HG03196 (cell line): Measurements from ENCODE around the gene SHISA6.

Experiments used
- ATAC-seq: cut with Tn5 transposase; IDR thresholded peaks from one replicate; pipeline ENCODE4 v1.9.1; 2021; ENCODE audit not compliant: unreplicated experiment

Gene SHISA6

DNA sequence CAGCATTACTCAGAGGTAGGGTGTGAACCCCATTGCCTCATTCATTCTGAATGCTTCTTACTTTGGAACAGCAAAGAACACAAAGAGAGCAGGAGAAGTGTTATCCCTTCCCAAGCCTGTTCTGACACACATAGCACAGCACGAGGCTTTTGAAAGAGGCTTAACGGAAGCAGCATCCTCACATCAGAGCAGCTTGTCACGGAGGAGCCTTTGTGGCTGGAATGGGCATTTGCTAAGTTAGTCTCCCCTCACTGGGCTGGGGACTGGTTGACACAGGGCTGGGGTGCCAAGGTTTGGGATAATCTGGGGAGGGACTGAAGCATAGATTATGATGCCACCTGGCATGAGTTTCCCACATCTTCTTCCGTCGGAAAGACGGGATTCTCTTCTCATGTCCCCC is 189.7 kb downstream of the SHISA6 start:
- ATAC-seq, result no peak

DNA sequence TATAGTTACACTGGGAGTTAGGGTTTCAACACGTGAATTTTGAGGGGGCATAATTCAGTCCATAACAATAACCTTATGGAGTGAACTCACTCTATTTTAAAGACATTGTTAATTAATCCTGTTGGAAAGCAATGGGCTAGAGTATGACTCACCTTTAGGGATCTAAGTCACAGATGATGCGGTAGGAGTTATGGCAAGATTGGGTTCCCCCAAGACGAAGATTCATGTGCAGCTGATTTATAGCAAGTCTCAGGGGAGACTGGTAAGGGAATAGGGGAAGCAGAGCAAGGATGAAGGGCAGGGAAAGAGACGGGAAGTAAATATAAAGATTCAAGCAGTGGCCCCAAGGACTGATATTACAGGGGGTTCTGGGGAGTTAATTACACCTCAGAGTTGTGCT is 197.7 kb downstream of the SHISA6 start:
- no peak for ATAC-seq

- no peak for ATAC-seq
These were observed 200.0 kb downstream of the SHISA6 start for GRCh38 chr17:11441004-11441403.

DNA sequence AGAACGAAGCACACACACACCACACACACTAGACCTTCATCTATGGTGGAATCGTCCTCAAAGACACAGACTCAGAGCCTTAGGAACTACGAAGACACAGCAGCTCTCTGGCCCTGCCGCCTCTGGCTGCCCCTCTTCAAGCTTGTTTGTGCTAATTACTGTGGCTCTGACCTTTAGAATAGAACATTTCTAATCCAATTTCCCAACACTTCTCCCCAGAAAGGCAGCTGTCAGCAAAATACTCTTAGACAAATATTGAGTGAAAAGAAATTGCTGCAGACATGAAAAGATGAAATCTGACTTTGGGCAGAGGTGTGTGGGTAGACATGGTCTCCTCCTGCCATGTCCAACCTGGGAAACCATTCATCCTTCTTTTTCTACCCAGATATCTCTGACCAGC is 205.3 kb downstream of the SHISA6 start:
- ATAC-seq, result no peak

GRCh38 chr17:11454096-11454495 is 213.1 kb downstream of the SHISA6 start:
- ATAC-seq, result no peak

- no peak for ATAC-seq
These were observed 217.3 kb downstream of the SHISA6 start for GRCh38 chr17:11458279-11458678.

DNA sequence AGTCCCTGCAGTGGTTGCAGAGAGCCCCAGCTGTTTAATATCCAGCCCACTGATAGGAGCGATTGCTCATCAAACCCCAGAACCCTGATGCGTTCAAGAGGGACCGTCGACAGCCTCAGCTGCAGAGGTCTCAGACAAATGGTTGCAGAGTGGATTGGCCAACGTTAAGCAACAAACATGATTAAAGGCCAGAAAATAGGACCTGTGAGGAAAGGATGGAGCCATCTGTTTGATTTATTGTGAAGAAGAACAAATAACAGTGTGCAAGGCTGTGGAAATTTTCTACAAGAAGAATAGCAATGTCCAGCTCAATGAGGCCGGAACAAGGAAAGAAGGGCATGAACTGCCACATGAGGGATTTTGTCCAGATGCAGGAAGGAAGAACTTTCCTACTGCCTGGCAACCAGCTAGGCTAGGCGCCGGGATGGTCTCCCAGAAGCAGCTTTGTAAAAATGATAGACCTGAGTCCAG is 218.9 kb downstream of the SHISA6 start:
- no peak for ATAC-seq

GRCh38 chr17:11461993-11462548 is 221.1 kb downstream of the SHISA6 start:
- no peak for ATAC-seq

- ATAC-seq, result no peak
These were observed 226.6 kb downstream of the SHISA6 start for GRCh38 chr17:11467639-11468038.

GRCh38 chr17:11485336-11486100 is 244.5 kb downstream of the SHISA6 start:
- no peak for ATAC-seq

- no peak for ATAC-seq
These were observed 245.3 kb downstream of the SHISA6 start for GRCh38 chr17:11486101-11486867.

DNA sequence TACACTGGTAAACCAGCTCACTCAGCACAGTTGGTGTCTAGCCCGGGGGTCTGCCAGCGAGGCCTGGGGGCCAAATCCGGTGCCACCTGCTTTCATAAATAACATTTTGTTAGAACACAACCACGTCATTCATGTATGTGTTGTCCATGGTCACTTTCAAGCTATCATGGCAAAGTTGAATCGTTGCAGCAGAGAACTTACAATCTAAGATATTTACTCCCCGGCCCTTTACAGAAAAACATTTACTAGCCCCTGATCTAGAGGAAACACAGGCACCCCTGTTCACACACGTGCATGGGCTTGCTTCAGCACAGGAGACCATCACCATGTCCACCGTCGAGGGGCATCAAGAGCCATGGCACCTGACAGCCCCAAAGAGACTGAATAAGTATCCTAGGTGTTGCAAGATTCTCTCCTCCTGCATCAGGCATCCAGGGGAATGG is 245.9 kb downstream of the SHISA6 start:
- no peak for ATAC-seq

GRCh38 chr17:11487469-11487868 is 246.5 kb downstream of the SHISA6 start:
- no peak for ATAC-seq

DNA sequence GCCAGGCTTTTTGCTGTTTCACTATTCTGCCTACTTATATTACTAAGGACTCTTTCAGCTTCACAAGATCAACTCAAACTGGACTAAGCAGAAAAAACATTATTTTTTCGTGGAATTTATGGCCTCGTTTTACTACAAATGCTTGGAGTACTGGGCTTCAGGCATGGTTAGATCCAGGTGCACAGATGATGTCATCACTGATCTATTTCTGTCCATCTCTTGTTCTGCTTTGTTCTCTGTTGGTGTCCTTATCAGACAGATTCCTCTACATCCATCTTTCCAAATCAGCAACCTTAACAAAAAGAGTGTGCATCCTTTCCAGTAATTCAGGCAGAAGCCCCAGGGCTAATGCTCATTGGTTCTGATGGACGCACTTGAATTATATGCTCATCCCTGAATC is 247.4 kb downstream of the SHISA6 start:
- no peak for ATAC-seq

- no peak for ATAC-seq
These were observed 249.2 kb downstream of the SHISA6 start for GRCh38 chr17:11490171-11490755.

- no peak for ATAC-seq
These were observed 251.5 kb downstream of the SHISA6 start for GRCh38 chr17:11492511-11492910.

GRCh38 chr17:11493936-11494335 is 252.9 kb downstream of the SHISA6 start:
- no peak for ATAC-seq

DNA sequence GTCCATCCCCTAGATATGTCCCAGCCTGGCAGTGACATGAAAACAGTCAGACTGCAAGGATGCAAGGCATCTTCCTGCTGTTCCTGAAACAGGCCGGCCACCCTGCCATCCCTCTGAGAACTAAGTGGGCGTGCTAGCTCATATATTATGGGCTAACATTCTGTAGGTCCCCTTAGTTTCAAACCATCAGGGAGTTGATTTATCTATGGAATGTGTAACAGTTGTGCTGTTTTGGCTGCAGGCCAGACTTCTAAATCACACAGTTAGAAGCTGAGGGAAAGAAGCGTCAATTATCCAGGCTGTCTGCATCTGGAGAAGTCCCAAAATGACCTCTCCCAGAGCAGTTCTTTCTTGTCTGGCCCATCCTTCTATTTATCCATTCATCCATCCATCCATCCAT is 254.6 kb downstream of the SHISA6 start:
- ATAC-seq, result no peak

GRCh38 chr17:11499881-11500280 is 258.9 kb downstream of the SHISA6 start:
- ATAC-seq, result no peak

DNA sequence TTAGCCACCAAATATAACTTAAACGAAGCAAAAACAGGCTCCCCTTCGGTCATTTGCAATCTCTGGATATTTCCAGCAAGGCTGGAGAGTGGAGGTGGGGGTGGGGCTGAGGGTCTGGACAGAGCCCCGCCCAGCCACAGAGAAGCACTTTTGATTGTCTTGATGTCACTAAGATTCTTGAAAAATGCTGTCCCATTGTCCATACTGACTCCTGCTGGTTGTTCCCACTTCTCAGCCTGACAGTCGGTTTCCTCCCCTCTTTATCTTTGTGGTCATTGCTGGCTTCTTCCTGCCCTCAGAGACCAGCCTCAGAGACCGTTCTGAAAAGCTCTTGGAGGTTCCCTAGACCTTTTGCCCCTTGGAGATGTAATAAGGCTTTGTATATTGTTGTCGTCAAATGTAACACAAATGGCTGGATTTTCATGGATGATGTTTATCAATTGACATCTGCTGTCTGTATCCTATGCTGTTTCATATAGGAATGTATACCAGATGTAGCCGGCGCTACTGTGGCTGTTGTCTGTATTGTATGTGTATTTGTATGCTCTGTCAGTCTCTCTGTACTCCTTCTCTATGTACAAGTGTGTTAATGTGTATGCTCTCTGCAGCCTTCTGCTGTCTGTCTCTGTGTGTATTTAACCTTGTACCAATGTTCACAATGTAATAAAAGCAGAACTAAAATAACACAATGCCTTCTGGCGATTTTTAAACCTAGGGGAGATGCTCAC is 262.5 kb downstream of the SHISA6 start:
- ATAC-seq, result no peak

GRCh38 chr17:11506635-11507034 is 265.6 kb downstream of the SHISA6 start:
- ATAC-seq, result no peak
